RWPE2 (cell line): ENCODE measurements around the gene FBXO5.
"Not testable (repeated sequence)": the region's sequence is repeated elsewhere in the genome, so short reads cannot be mapped to it uniquely, and the experiment has no call there.

Source experiments
- ATAC-seq: fragments of 200-7000 bp; cut with Tn5 transposase; 3 replicates; pipeline ENCODE4 v1.9.1; 2021; ENCODE audit warnings: low read depth
- DNase-seq: peaks from one replicate; pipeline ENCODE4 v3.0.0-alpha.2; 2020; ENCODE audit warnings: low spot score
- H3K27ac ChIP-seq: fragments of 450-650 bp; 2 replicates; pipeline ENCODE4 v1.5.1; 2017; ENCODE audit warnings: mild to moderate bottlenecking; ENCODE audit not compliant: poor library complexity, severe bottlenecking
- H3K27me3 ChIP-seq: fragments of 250-450 bp; sonication (Bioruptor Pico); 2 replicates; pipeline ENCODE4 v1.5.1; 2021; ENCODE audit warnings: mild to moderate bottlenecking, moderate library complexity; ENCODE audit not compliant: insufficient read depth, poor library complexity, severe bottlenecking
- H3K36me3 ChIP-seq: fragments of 250-450 bp; sonication (Bioruptor Pico); 2 replicates; pipeline ENCODE4 v1.5.1; 2020; ENCODE audit warnings: low read depth, mild to moderate bottlenecking, moderate library complexity
- H3K4me1 ChIP-seq: fragments of 250-450 bp; sonication (Bioruptor Pico); 2 replicates; pipeline ENCODE4 v1.5.1; 2021; ENCODE audit warnings: mild to moderate bottlenecking, moderate library complexity; ENCODE audit not compliant: insufficient read depth, poor library complexity, severe bottlenecking
- H3K4me3 ChIP-seq: fragments of 250-450 bp; sonication (Bioruptor Pico); 2 replicates; pipeline ENCODE4 v1.5.1; 2021; ENCODE audit warnings: mild to moderate bottlenecking, moderate library complexity; ENCODE audit not compliant: severe bottlenecking
- H3K9me3 ChIP-seq: fragments of 250-450 bp; sonication (Bioruptor Pico); 2 replicates; pipeline ENCODE4 v1.5.1; 2021; ENCODE audit warnings: mild to moderate bottlenecking, moderate library complexity; ENCODE audit not compliant: severe bottlenecking
- TF ChIP-seq, protein P1 (sequence below): fragments of 450-650 bp; IDR thresholded peaks from one replicate; pipeline ENCODE4 v1.5.1; 2017; ENCODE audit warnings: mild to moderate bottlenecking, moderate library complexity; ENCODE audit not compliant: poor library complexity, severe bottlenecking

FBXO5 gene

DNA sequence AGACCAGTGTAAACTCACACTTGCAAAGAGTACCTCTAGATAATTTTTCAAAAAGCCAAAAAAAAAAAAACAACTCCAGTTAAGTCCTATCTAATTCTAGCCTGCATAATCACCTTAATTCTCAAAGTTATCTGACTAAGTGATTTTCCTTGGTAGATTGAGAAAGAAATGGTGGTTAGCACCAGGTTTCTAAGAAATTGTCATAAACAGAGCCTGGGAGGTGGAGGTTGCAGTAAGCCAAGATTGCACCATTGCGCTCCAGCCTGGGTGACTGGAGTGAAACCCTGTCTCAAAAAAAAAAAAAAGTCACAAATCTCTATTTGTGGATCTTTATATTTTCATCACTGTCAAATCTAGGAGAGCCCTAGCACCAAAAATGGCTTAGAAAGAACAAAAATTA lies 8.9 kb downstream of the FBXO5 start:
- no peak overlapping the region for H3K27ac ChIP-seq
- peaks cover 91% of the 10 kb centered on the region for H3K36me3 ChIP-seq
- TF ChIP-seq, protein P1, sequence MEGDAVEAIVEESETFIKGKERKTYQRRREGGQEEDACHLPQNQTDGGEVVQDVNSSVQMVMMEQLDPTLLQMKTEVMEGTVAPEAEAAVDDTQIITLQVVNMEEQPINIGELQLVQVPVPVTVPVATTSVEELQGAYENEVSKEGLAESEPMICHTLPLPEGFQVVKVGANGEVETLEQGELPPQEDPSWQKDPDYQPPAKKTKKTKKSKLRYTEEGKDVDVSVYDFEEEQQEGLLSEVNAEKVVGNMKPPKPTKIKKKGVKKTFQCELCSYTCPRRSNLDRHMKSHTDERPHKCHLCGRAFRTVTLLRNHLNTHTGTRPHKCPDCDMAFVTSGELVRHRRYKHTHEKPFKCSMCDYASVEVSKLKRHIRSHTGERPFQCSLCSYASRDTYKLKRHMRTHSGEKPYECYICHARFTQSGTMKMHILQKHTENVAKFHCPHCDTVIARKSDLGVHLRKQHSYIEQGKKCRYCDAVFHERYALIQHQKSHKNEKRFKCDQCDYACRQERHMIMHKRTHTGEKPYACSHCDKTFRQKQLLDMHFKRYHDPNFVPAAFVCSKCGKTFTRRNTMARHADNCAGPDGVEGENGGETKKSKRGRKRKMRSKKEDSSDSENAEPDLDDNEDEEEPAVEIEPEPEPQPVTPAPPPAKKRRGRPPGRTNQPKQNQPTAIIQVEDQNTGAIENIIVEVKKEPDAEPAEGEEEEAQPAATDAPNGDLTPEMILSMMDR, result no peak
- H3K27me3 ChIP-seq, result no peaks in the 10 kb centered on the region
- H3K4me3 ChIP-seq, result no peak overlapping the region
- DNase-seq (no peak), ATAC-seq (no peak)
- H3K4me1 ChIP-seq, result peaks cover 25% of the 10 kb centered on the region
- H3K9me3 ChIP-seq, result no peaks in the 10 kb centered on the region

DNA sequence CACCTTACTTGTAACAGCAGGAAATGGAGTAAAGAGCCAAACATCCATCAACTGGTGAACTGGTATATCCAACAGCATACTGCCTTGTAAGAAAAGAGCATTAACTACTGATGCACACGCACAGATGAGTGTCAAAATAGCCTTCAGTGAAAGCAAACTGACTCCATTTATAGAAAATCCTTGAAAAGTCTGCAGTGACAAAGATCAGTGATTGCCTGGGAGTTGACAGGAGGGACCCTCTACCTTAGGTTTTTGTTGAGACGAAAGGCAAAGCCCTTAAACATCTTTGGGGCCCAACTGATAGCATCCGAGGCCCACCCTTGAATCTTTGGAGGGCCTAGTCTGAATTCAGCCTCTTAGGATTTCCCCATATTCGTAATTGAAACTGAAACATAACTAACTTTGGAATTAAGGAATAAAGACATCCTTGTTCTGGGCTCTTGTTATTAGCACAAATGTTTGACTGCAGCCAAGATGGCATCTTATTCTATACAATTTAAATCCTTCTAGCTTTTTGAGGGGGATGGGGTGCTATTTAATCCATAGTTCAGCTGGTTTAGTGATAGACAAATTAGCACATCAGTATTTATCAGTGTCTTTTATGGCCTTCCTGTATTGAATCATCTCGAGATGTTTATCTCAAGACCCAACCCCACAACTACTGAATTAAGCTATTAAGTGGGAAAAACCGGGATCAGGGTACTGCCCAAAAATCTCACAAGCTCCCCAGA lies 13.0 kb downstream of the FBXO5 start:
- Histone ChIP-seq H3K36me3 (peaks cover 50% of the 10 kb centered on the region), H3K4me1 (peaks cover 3% of the 10 kb centered on the region), H3K27ac (no peak overlapping the region), H3K27me3 (no peaks in the 10 kb centered on the region), H3K4me3 (no peak overlapping the region), H3K9me3 (no peaks in the 10 kb centered on the region)
- ATAC-seq (no peak; the same call in 2 of the 3 replicates), DNase-seq (no peak)
- TF ChIP-seq, protein P1, result no peak

DNA sequence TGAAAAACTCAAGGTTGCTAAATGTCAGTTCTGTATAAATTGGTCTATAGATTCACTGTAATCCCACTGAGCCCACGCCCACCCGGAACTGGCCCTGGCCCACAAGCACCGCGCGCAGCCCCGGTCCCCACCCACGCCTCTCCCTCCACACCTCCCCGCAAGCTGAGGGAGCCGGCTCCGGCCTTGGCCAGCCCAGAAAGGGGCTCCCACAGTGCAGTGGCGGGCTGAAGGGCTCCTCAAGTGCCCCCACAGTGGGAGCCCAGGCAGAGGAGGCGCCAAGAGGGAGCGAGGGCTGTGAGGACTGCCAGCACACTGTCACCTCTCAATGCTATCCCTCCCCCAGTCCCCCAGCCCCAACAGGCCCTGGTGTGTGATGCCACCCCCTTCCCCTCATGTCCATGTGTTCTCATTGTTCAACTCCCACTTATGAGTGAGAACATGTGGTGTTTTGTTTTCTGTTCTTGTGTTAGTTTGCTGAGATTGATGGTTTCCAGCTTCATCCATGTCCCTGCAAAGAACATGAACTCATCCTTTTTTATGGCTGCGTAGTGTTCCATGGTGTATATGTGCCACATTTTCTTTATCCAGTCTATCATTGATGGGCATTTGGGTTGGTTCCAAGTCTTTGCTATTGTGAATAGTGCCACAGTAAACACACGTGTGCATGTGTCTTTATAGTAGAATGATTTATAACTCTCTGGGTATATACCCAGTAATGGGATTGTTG lies 16.5 kb downstream of the FBXO5 start:
- H3K4me3 ChIP-seq, H3K27ac ChIP-seq, ATAC-seq, H3K27me3 ChIP-seq, H3K4me1 ChIP-seq, H3K9me3 ChIP-seq, DNase-seq: not testable (repeated sequence)
- peaks cover 15% of the 10 kb centered on the region for H3K36me3 ChIP-seq

DNA sequence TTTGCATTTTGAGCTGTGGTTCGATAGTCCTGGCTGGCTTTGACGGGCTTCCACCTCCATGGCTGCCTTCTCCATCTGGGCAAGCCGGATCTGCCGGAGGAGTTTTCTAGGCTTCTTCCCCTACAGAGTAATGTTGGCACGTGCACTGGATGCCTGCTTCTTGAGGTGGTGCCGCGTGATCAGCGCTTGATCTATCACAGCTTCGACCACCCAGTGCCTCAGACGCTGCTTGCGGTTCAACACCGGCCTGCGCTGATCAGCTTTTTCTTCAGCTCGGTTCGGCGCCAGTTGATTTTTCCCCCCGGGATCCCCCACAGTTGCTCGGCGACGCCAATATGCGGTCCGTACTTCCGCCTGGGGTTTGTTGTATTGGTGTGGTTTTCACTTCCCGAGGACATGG lies 23.5 kb downstream of the FBXO5 start:
- Histone ChIP-seq H3K36me3 (no peaks in the 10 kb centered on the region), H3K27ac (no peak overlapping the region), H3K27me3 (no peaks in the 10 kb centered on the region), H3K9me3 (no peaks in the 10 kb centered on the region), H3K4me1 (no peaks in the 10 kb centered on the region), H3K4me3 (no peak overlapping the region)
- no peak for DNase-seq
- TF ChIP-seq, protein P1, result no peak
- no peak for ATAC-seq

DNA sequence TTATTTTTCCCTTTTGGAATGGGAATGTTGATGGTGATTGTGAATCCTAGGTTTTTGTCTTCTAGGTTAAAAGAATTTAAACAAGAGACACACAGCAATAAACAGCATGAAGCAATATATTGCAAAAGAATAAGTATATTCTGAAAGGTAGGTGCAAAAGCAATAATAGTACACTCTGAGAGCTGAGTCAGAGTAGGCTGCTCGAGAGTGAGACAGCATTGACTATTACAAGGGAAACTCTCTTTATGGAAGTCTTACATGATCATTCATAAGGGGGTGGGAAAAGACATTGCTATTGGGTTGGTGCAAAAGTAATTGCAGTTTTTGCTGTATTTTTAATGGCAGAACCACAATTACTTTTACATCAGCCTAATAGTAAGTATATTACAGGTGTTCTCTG lies 25.0 kb downstream of the FBXO5 start:
- H3K9me3 ChIP-seq, result no peaks in the 10 kb centered on the region
- H3K27me3 ChIP-seq, result no peaks in the 10 kb centered on the region
- ATAC-seq (no peak), DNase-seq (no peak)
- TF ChIP-seq, protein P1, result no peak
- H3K27ac ChIP-seq, result no peak overlapping the region
- no peaks in the 10 kb centered on the region for H3K36me3 ChIP-seq
- H3K4me3 ChIP-seq, result no peak overlapping the region
- no peaks in the 10 kb centered on the region for H3K4me1 ChIP-seq
